DND-41 (cell line): ENCODE results near the gene TMEM86A.

Experiments
- ATAC-seq: fragments of 200-7000 bp; cut with Tn5 transposase; 3 replicates; pipeline ENCODE4 v1.9.1; 2021; ENCODE audit warnings: low read depth; ENCODE audit not compliant: insufficient read depth
- DNase-seq: peaks from one replicate; pipeline ENCODE4 v3.0.0-alpha.2; 2020
- H2AFZ ChIP-seq: 2 replicates; pipeline ENCODE4 v1.6.0; 2012; ENCODE audit warnings: low read depth, low read length
- H3K27ac ChIP-seq: 2 replicates; pipeline ENCODE4 v1.5.1; 2012; ENCODE audit warnings: low read length, inconsistent platforms
- H3K27me3 ChIP-seq: fragments of 200-600 bp; sonication (generic); 2 replicates; pipeline ENCODE4 v1.6.0; 2012; ENCODE audit warnings: low read length, mild to moderate bottlenecking, inconsistent platforms; ENCODE audit not compliant: insufficient read depth, poor library complexity
- H3K36me3 ChIP-seq: 2 replicates; pipeline ENCODE4 v1.5.1; 2012; ENCODE audit warnings: low read length, inconsistent platforms; ENCODE audit not compliant: insufficient read depth
- H3K4me1 ChIP-seq: 2 replicates; pipeline ENCODE4 v1.5.1; 2012; ENCODE audit warnings: mild to moderate bottlenecking, low read length; ENCODE audit not compliant: insufficient read depth
- H3K4me2 ChIP-seq: 2 replicates; pipeline ENCODE4 v1.6.0; 2012; ENCODE audit warnings: mild to moderate bottlenecking, moderate library complexity, low read length, inconsistent platforms; ENCODE audit not compliant: insufficient read depth
- H3K4me3 ChIP-seq, 2 experiments: fragments of 200-600 bp in 1 of 2; shearing (Covaris generic) in 1 of 2; 2 replicates each; pipeline ENCODE4 v1.5.1; 2012 to 2016; ENCODE audit warnings: inconsistent platforms in 2 of 2, low read length in 2 of 2, mild to moderate bottlenecking in 2 of 2, low read depth in 1 of 2, moderate library complexity in 1 of 2
- H3K79me2 ChIP-seq: 2 replicates; pipeline ENCODE4 v1.6.0; 2012; ENCODE audit warnings: low read length, inconsistent platforms; ENCODE audit not compliant: insufficient read depth
- H3K9ac ChIP-seq: 2 replicates; pipeline ENCODE4 v1.6.0; 2012; ENCODE audit warnings: low read depth, mild to moderate bottlenecking, inconsistent platforms, low read length, moderate library complexity
- H3K9me3 ChIP-seq: 2 replicates; pipeline ENCODE4 v1.5.1; 2012; ENCODE audit warnings: low read length, moderate library complexity, mild to moderate bottlenecking, inconsistent platforms; ENCODE audit not compliant: insufficient read depth, severe bottlenecking
- H4K20me1 ChIP-seq: 2 replicates; pipeline ENCODE4 v1.6.0; 2012; ENCODE audit warnings: low read length; ENCODE audit not compliant: insufficient read depth
- EZH2 ChIP-seq: IDR thresholded peaks from 3 replicates; pipeline ENCODE4 v1.6.1; 2012; ENCODE audit warnings: borderline replicate concordance, low read depth, mild to moderate bottlenecking, moderate library complexity, low read length, inconsistent platforms; ENCODE audit not compliant: severe bottlenecking
- TF ChIP-seq, protein P1 (sequence below): IDR thresholded peaks from 2 replicates; pipeline ENCODE4 v1.5.1; 2012; ENCODE audit warnings: borderline replicate concordance, low read length, moderate library complexity, mild to moderate bottlenecking; ENCODE audit not compliant: poor library complexity, severe bottlenecking; ENCODE audit errors: extremely low read depth

The TMEM86A gene

DNA sequence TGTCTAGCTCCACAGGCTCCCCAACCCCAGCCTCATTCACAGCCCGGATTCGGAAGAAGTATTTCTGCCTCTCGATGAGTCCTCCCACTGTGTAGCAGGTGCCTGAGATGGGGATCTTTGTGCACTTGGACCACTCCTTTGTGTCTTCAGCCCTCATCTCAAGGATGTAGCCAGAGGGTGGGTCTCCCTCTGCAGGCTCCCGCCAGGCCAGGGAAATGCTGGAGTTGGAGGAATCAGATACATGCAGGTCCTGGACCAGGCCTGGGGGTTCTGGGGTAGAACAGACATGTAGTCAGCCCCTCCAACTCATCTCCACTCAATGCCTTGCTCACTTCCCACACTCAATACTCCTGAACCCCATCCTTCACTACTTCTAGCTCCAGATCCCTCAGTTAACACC is 10.8 kb downstream of the TMEM86A start:
- TF ChIP-seq EZH2: no peak
- TF ChIP-seq, protein P1, sequence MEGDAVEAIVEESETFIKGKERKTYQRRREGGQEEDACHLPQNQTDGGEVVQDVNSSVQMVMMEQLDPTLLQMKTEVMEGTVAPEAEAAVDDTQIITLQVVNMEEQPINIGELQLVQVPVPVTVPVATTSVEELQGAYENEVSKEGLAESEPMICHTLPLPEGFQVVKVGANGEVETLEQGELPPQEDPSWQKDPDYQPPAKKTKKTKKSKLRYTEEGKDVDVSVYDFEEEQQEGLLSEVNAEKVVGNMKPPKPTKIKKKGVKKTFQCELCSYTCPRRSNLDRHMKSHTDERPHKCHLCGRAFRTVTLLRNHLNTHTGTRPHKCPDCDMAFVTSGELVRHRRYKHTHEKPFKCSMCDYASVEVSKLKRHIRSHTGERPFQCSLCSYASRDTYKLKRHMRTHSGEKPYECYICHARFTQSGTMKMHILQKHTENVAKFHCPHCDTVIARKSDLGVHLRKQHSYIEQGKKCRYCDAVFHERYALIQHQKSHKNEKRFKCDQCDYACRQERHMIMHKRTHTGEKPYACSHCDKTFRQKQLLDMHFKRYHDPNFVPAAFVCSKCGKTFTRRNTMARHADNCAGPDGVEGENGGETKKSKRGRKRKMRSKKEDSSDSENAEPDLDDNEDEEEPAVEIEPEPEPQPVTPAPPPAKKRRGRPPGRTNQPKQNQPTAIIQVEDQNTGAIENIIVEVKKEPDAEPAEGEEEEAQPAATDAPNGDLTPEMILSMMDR: no peak
- Histone ChIP-seq H3K4me2 (no peak overlapping the region), H3K27ac (no peak overlapping the region), H3K4me1 (no peaks in the 10 kb centered on the region), H3K9me3 (no peaks in the 10 kb centered on the region), H3K4me3 (no peak overlapping the region), H2AFZ (no peak overlapping the region), H4K20me1 (no peaks in the 10 kb centered on the region), H3K27me3 (peaks cover 5% of the 10 kb centered on the region), H3K9ac (no peak overlapping the region), H3K79me2 (no peaks in the 10 kb centered on the region), H3K36me3 (no peaks in the 10 kb centered on the region)
- ATAC-seq (no peak), DNase-seq (no peak)

DNA sequence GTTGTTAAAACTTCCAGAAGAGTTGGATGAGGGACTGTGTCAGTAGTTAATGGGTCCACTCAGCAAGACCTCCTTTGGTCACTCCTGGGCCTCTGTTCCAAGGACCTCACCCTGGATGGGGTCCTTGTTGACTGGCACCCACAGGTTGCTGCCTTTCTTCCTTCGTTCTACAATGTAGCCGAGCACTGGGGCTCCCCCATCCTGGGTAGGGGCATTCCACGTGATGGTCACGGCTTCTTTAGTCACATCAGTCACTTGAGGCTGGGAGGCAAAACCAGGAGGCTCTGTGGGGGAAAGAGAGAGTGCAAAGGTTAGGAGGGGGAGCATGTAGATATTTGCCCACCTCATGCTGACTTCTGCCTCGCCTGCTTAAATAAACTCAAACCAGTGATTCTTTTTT is 12.0 kb downstream of the TMEM86A start:
- ATAC-seq: no peak
- Histone ChIP-seq H2AFZ (no peak overlapping the region), H3K4me1 (no peaks in the 10 kb centered on the region), H3K27ac (no peak overlapping the region), H3K27me3 (peaks cover 5% of the 10 kb centered on the region), H3K79me2 (no peaks in the 10 kb centered on the region), H3K4me2 (no peak overlapping the region), H3K9me3 (no peaks in the 10 kb centered on the region), H4K20me1 (no peaks in the 10 kb centered on the region), H3K9ac (no peak overlapping the region), H3K36me3 (no peaks in the 10 kb centered on the region), H3K4me3 (no peak overlapping the region)
- TF ChIP-seq, protein P1: no peak
- no peak for TF ChIP-seq EZH2
- DNase-seq: no peak

DNA sequence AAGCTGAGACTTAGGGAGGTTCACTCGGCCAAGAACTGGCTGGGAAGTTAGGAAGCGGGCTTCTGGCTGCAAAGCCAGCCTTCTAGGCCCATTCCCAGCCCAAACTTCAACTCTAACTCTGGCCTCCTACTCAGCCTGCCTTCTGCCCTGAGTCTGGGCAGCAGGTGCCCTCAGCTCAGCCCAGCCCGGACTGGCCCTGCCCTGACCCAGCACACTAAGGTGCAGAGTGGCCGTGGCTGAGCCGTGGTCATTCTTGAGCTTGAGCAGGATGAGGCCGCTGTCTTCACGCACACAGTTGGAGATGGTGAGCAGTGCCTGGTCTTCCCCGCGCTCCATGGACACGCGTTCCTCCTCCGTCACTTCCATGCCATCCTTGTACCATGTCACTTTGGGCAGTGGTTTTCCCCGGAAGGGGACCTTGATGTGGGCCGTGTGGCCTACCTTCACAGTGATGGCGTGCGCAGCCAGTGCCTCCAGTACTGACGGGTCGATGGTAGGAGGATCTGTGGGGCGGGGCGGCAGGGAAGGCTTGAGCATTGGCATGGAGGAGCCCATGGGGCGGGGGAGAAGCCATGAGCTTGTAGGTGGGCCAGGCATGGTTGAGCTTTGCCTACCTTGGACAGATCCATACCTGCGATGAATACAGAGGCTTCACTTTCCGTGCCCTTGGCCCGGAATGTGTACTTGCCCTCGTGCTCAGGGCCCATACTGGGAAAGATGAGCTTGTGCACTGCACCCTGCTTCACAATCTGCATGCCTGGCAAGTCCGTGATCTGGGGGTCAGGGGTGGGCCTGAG is 15.3 kb downstream of the TMEM86A start:
- TF ChIP-seq, protein P1: no peak
- TF ChIP-seq EZH2: no peak
- H3K9ac ChIP-seq: no peak overlapping the region
- no peak for DNase-seq
- H3K36me3 ChIP-seq: no peaks in the 10 kb centered on the region
- H3K4me3 ChIP-seq: no peak overlapping the region
- no peak overlapping the region for H3K27ac ChIP-seq
- no peak overlapping the region for H2AFZ ChIP-seq
- no peak overlapping the region for H3K4me2 ChIP-seq
- peaks cover 5% of the 10 kb centered on the region for H3K27me3 ChIP-seq
- H3K4me1 ChIP-seq: no peaks in the 10 kb centered on the region
- no peaks in the 10 kb centered on the region for H4K20me1 ChIP-seq
- H3K79me2 ChIP-seq: no peaks in the 10 kb centered on the region
- ATAC-seq: no peak
- no peaks in the 10 kb centered on the region for H3K9me3 ChIP-seq
